Spleen (tissue), 11 donors: ENCODE measurements around the gene GALNT8. TPM values are rescaled to one million over a fixed set of nuclear protein-coding genes. Genes with fewer than 3 reads are reported as not detected.

Source experiments
- DNase-seq: peaks from one replicate; pipeline ENCODE4 v3.0.0-alpha.2; 2020
- H3K27ac ChIP-seq, 8 donors: fragments of 200-600 bp; sonication (generic) in 7 of 8; 1 replicate in 4 of 8; 2 replicates in 4 of 8; pipeline versions ENCODE4 v1.5.0 to v1.8.0; 2016 to 2021; ENCODE audit warnings: inconsistent platforms in 4 of 8, mild to moderate bottlenecking in 4 of 8, moderate library complexity in 1 of 8
- H3K27me3 ChIP-seq, 7 donors: fragments of 200-600 bp; sonication (generic) in 6 of 7; replicated peaks in 1 of 7; 1 replicate in 4 of 7; 2 replicates in 3 of 7; pipeline versions ENCODE4 v1.5.0 to v1.8.0; 2016 to 2021; ENCODE audit warnings: inconsistent platforms in 3 of 7, mild to moderate bottlenecking in 1 of 7
- H3K36me3 ChIP-seq, 6 donors: fragments of 200-600 bp; sonication (generic) in 5 of 6; 1 replicate in 4 of 6; 2 replicates in 2 of 6; pipeline versions ENCODE4 v1.5.0 to v1.8.0; 2016 to 2021; ENCODE audit warnings: inconsistent platforms in 2 of 6
- H3K4me1 ChIP-seq, 6 donors: fragments of 200-600 bp; sonication (generic) in 5 of 6; 1 replicate in 3 of 6; 2 replicates in 3 of 6; pipeline versions ENCODE4 v1.5.0 to v1.8.0; 2016 to 2021; ENCODE audit warnings: inconsistent platforms in 3 of 6
- H3K4me3 ChIP-seq, 8 donors: fragments of 200-600 bp; sonication (generic) in 7 of 8; 1 replicate in 4 of 8; 2 replicates in 4 of 8; pipeline versions ENCODE4 v1.5.0 to v1.8.0; 2016 to 2021; ENCODE audit warnings: inconsistent platforms in 4 of 8, mild to moderate bottlenecking in 4 of 8, moderate library complexity in 2 of 8
- H3K9me3 ChIP-seq, 8 donors: fragments of 200-600 bp; sonication (generic) in 7 of 8; 1 replicate in 4 of 8; 2 replicates in 4 of 8; pipeline versions ENCODE4 v1.5.0 to v1.8.0; 2016 to 2021; ENCODE audit warnings: inconsistent platforms in 4 of 8
- CTCF ChIP-seq, 11 experiments: fragments of 200-600 bp in 7 of 11; fragments of 450-650 bp in 4 of 11; sonication (generic) in 4 of 11; IDR thresholded peaks in 8 of 11; conservative IDR thresholded peaks in 3 of 11; 1 replicate in 7 of 11; 2 replicates in 4 of 11; pipeline versions ENCODE4 v1.4.0 to v1.8.0; 2016 to 2021; ENCODE audit warnings: antibody characterized with exemption in 11 of 11, inconsistent platforms in 4 of 11, mild to moderate bottlenecking in 1 of 11
- POLR2A ChIP-seq, 3 donors: fragments of 450-650 bp; IDR thresholded peaks; one replicate each; pipeline ENCODE4 v1.5.1; 2017; ENCODE audit warnings: antibody characterized with exemption in 3 of 3, mild to moderate bottlenecking in 1 of 3
- POLR2AphosphoS5 ChIP-seq, 3 donors: sonication (generic); formaldehyde crosslinking; IDR thresholded peaks; one replicate each; pipeline ENCODE4 v1.5.1; 2017; ENCODE audit warnings: antibody characterized with exemption in 3 of 3
- WGBS, 5 donors: extraction: QIAGEN DNeasy Blood & Tissue Kit in 3 of 5; methylation state at CpG; one replicate each; pipeline versions ENCODE4 v1.1.5 to v1.1.7; 2013 to 2018; 5-methylcytosine and 5-hydroxymethylcytosine counted together
- intact Hi-C: fragments of 100-400 bp; cut with DNase I; formaldehyde crosslinking; loops from one replicate; pipeline ENCODE4 v1.15.0; 2023; ENCODE audit warnings: low total_unique reads
- polyA plus RNA-seq, 3 donors: library from polyadenylated mRNA; stranded (reverse); fragments of 200-250 nt; gene quantifications; one replicate each; pipeline ENCODE4 v1.2.1, GENCODE V29; 2013
- total RNA-seq, 7 donors: library from RNA; depleted of rRNA in 3 of 7; stranded (reverse); fragments of >200 nt in 3 of 7; fragmentation: NEBNext Ultra II Directional in 4 of 7; extraction: Animal tissue kit (Norgen Biotek cat#: 25700) in 4 of 7; gene quantifications; one replicate each; pipeline versions ENCODE4 v1.1.0 to v1.2.1, GENCODE V29; 2016 to 2021
- donor health status: healthy with polysubstance abuse.
- donor health status: DM: no; HTN: no; CAD: no; lungs with moderate emphysema.
- donor health status: DM: no; HTN: no; CAD: no.
- donor health status: Bipolar disorder and iron deficiency.
- donor health status: healthy.
- donor health status: DM: no; HTN: no; CAD: no.
- donor health status: DM: yes; HTN: yes; CAD: no.

The GALNT8 gene
- total and polyA plus RNA-seq, 10 donors = 0.59 to 3.7 (median 1.5) TPM

GRCh38 chr12:4705824-4706223, 14.4 kb upstream of the GALNT8 start:
- H3K27me3 ChIP-seq = peaks cover 0 to 8% (median 0%) of the 10 kb centered on the region in 7 donors
- DNase-seq = no peak
- no peaks in the 10 kb centered on the region for H3K4me1 ChIP-seq
- no peaks in the 10 kb centered on the region for H3K9me3 ChIP-seq
- peaks cover 0 to 3% (median 0%) of the 10 kb centered on the region in 6 donors for H3K36me3 ChIP-seq
- no peak overlapping the region for H3K27ac ChIP-seq
- no peak overlapping the region for H3K4me3 ChIP-seq
- intact Hi-C loops = no loop called here
- TF ChIP-seq POLR2AphosphoS5 (IDR thresholded peaks at IDR 0.05) (no peak), CTCF (IDR thresholded peaks at IDR 0.05 in 8 of 11, conservative IDR thresholded peaks at IDR 0.05 in 3 of 11) (no peak), POLR2A (IDR thresholded peaks at IDR 0.05) (no peak)

GRCh38 chr12:4707306-4707705, 12.9 kb upstream of the GALNT8 start:
- Histone ChIP-seq H3K4me3 (no peak overlapping the region), H3K36me3 (no peaks in the 10 kb centered on the region), H3K4me1 (no peaks in the 10 kb centered on the region), H3K9me3 (no peaks in the 10 kb centered on the region), H3K27me3 (peaks cover 0 to 8% (median 0%) of the 10 kb centered on the region in 7 donors), H3K27ac (no peak overlapping the region)
- no peak for TF ChIP-seq CTCF (IDR thresholded peaks at IDR 0.05 in 8 of 11, conservative IDR thresholded peaks at IDR 0.05 in 3 of 11)
- no peak for TF ChIP-seq POLR2A (IDR thresholded peaks at IDR 0.05)
- TF ChIP-seq POLR2AphosphoS5 (IDR thresholded peaks at IDR 0.05) = no peak
- intact Hi-C loops = no loop called here
- no peak for DNase-seq
- 81 to 96% (median 88%) methylated on average over 2 of the region's 2 CpGs for WGBS, 5 donors

GRCh38 chr12:4710113-4710512, 10.1 kb upstream of the GALNT8 start:
- DNase-seq = no peak
- Histone ChIP-seq H3K4me1 (no peaks in the 10 kb centered on the region), H3K27me3 (peaks cover 0 to 4% (median 0%) of the 10 kb centered on the region in 7 donors), H3K27ac (no peak overlapping the region), H3K36me3 (no peaks in the 10 kb centered on the region), H3K9me3 (no peaks in the 10 kb centered on the region), H3K4me3 (no peak overlapping the region)
- intact Hi-C loops = no loop called here
- no peak for TF ChIP-seq POLR2AphosphoS5 (IDR thresholded peaks at IDR 0.05)
- no peak for TF ChIP-seq POLR2A (IDR thresholded peaks at IDR 0.05)
- TF ChIP-seq CTCF (IDR thresholded peaks at IDR 0.05 in 8 of 11, conservative IDR thresholded peaks at IDR 0.05 in 3 of 11) = no peak
- WGBS, 5 donors = 94 to 100% (median 98%) methylated on average over 1 of the region's 1 CpG

- no peak overlapping the region for H3K4me3 ChIP-seq
- peaks cover 0 to 9% (median 0%) of the 10 kb centered on the region in 7 donors for H3K27me3 ChIP-seq
- TF ChIP-seq POLR2AphosphoS5 (IDR thresholded peaks at IDR 0.05) = no peak
- no peak for TF ChIP-seq CTCF (IDR thresholded peaks at IDR 0.05 in 8 of 11, conservative IDR thresholded peaks at IDR 0.05 in 3 of 11)
- no peak for TF ChIP-seq POLR2A (IDR thresholded peaks at IDR 0.05)
- intact Hi-C loops = no loop called here
- WGBS, 5 donors = 76 to 90% (median 87%) methylated on average over 6 of the region's 6 CpGs
- no peak overlapping the region for H3K27ac ChIP-seq
- no peaks in the 10 kb centered on the region for H3K36me3 ChIP-seq
- DNase-seq = no peak
- H3K9me3 ChIP-seq = no peaks in the 10 kb centered on the region
- H3K4me1 ChIP-seq = no peaks in the 10 kb centered on the region
Observed at GRCh38 chr12:4714879-4715278, 5.3 kb upstream of the GALNT8 start.
